GM18520 (cell line): ENCODE results near the gene CD8A.
"Not testable (repeated sequence)": the region's sequence is repeated elsewhere in the genome, so short reads cannot be mapped to it uniquely, and the experiment has no call there.

Source experiments
- ATAC-seq: cut with Tn5 transposase; IDR thresholded peaks from one replicate; pipeline ENCODE4 v1.9.1; 2021; ENCODE audit not compliant: unreplicated experiment

CD8A gene

GRCh38 chr2:86790676-86791572, at the start of gene CD8A:
Gene CD8A (minus strand): TSS chr2:86790913. CDS start chr2:86790825, 88 bp downstream.
- no peak for ATAC-seq

GRCh38 chr2:86839871-86840548, 49.3 kb upstream of the CD8A start:
- ATAC-seq = not testable (repeated sequence)

DNA sequence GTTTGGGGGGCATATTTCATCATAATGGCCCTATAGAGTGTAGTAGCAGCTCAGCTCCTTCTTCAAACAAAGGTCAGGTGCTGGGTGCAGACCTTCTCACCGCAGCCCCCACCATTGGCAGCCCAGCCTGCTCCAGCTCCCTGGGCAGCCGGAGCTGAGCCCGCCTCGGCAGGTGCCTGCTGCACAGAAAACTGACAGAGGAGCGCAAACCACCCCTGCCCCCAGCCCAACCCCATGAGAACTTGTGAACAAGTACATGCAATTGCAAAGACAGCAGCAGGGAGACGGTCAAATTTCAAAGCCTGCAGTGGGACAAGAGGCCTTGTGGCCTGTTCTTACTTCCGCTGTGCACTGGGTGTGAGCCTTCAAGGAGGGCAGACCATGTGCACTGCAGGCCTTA, 48.7 kb upstream of the CD8A start:
- not testable (repeated sequence) for ATAC-seq

GRCh38 chr2:86837714-86838113, 47.0 kb upstream of the CD8A start:
- not testable (repeated sequence) for ATAC-seq

DNA sequence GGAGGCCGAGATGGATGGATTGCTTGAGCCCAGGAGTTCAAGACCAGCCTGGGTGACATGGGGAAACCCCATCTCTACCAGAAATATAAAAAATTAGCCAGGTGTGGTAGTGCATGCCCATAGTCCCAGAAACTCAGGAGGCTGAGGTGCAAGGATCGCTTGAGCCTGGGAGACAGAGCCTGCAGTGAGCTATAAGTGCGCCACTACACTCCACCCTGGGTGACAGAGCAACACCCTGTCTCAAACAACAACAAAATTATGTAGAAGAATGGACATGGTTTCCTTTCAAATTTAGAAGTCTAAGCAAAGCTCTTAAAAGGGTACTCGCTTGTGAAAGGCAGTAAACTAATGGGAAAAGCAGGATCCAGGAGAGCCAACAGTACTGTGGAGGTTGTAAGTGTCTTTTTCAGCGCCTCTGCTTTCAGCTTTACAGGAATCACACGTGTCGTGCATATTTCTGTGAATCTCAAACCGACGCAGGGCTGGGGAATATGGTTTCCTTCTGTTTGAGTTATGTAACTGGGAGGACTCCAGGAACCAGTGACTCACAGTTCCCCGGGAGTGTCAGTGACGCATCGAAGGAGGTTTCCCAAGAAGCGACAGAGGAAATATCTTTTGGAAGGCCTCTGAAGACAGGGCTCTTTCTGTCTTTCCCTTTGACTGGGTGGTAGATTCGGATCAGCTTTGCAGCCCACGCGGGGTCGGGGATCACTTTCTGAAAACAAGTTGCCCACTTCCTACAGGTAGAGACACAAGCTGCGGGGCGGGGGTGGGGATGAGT, 46.4 kb upstream of the CD8A start:
- ATAC-seq = not testable (repeated sequence)

- not testable (repeated sequence) for ATAC-seq
Measured at GRCh38 chr2:86835548-86835889, 44.8 kb upstream of the CD8A start.

DNA sequence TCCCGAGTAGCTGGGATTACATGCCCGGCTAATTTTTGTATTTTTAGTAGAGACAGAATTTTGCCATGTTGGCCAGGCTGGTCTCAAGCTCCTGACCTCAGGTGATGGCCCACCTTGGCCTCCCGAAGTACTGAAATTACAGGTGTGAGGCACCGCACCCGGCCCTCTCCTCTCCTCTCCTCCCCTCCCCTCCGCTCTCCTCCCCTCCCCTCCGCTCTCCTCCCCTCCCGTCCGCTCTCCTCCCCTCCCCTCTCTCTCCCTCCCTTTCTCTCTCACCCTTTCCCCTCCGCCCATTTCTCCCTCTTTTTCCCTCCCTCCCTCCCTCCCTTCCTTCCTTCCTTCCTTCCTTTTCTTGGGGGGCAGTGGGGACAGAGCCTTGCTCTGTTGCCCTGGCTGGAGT, 42.6 kb upstream of the CD8A start:
- ATAC-seq = no peak

- ATAC-seq = no peak
Measured at GRCh38 chr2:86832334-86833096, 41.8 kb upstream of the CD8A start.

DNA sequence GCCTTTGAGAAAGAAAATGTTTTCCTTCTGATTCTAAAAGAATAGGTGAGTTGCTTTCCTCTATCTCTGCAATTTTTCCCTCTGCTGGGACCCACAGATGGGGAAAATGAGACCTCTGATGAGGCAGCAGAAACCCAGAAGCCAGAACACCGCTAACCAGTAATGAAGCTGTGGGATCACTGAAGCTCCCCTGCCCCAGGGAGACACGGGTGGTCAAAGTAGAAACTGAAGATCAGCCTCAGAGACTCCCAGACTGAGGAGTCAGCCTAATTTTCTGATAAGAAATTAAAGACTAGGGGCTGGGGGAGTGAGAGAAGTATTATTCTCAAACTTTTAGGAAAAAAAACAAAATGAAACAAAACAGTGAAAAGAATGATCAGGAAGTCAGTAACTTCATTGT, 40.8 kb upstream of the CD8A start:
- ATAC-seq = no peak

GRCh38 chr2:86826951-86827350, 36.2 kb upstream of the CD8A start:
- ATAC-seq = no peak

DNA sequence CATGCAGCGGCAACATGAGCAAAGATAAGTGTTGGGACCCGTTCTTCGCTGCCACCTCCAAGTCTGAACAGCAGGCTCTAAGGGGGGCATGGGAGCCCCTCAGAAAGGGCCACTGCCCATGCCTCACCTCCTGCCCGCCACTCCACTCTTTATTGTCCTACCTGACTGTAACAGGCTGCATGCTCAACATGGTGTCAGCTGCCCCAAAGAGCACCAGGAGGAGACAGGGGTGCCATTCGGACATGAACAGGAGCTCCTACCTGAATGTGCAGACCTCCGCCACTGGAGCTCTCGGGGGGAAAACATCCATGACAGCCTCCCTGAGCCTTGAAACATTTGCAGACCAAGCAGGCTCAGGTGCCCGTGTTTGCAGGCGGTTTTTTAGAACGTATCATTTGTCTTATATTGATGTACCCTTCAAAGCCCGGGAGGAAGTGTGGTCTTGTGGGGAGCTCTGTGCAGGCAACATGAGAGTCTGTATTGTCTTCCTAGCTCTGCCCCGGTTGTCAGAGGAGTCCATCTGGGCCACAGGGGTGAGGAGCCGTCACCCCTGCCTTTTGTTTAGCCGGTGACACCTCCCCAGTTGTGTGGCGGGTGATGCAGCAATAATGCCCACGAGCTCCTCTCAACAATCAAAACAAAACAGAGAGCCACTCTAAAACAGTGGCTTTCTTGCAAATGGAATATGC, 35.1 kb upstream of the CD8A start:
- ATAC-seq = no peak

GRCh38 chr2:86825036-86825692, 34.5 kb upstream of the CD8A start:
- no peak for ATAC-seq

DNA sequence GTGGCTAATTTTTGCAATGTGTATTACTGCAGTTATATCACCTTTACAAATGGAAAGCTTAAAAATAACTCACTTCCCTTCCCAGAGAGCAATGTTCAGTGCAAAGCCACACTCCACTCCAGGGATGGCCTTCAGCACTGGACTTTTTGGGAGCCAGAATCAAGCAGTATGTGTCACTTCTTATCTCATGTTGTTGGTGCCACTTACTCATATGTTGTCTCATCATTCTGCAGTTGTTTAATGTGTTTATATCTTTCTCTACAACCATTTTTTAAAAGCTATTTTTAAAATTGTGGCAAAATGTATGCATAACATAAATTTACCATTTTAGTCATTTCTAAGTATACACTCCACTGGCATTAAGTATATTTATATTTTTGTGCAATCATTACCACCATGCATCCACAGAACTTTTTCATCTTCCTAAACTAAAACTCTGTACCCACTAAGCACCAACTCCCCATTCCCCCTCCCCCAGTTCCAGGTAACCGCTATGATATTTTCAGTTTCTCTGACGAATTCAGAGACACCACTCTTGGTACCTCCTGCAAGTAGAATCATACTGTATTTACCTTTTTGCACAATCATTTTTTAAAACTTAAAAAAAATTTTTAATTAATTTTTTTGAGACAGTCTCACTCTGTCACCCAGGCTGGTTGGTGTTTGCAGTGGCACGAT, 32.1 kb upstream of the CD8A start:
- no peak for ATAC-seq

DNA sequence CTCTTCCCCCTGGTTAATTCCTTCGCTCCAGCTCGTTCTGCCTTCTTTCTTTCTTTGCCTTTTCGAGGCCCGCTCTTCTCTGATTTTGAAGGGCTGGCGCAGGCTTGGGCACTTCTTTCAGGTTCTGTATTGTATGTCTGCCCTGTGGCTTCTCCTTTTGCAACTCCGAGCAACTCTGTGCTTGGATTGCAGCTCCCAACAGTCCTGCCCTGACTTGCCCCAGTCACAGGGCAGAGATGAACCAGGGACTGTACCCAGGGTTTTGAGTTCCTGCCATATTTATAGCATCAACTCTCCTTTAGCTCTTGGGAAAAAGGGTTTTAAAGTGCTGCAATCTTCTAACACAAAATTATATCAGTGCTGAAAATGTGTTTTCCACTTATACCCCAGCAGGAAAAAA, 31.1 kb upstream of the CD8A start:
- no peak for ATAC-seq

DNA sequence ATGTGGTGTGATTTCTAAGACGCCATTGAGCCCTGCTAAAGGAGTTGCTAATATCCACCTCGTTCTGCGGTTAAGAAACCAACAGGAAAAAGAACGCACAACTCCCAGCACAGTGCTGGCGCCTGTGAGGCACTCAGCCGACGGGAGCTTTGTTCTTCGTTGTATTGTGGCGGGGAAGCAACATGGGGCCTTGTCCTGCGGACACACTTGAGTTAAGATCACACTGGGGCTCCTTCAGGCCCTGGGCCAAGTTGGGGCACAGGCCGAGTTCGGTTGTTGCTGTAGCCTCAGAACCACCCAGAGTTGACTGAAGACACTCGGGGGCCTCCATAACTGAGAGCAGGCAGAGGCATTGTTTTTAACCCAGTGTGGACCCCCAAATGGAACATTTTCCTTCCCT, 30.6 kb upstream of the CD8A start:
- no peak for ATAC-seq

DNA sequence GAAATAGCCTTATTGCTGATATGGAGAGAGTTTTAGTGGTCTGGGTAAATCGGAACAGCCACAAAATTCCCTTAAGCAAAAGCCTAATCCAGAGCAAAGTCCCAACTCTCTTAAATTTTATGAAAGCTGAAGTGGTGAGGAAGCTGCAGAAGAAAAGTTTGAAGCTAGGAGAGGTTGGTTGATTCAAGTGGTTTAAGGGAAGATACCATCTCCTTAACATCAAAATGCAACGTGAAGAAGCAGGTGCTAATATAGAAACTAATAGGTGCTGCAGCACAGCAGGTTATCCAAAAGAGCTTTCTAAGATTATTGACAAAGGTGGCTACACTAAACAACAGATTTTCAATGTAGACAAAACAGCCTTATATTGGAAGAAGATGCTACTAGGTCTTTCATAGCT, 28.2 kb upstream of the CD8A start:
- ATAC-seq = no peak

GRCh38 chr2:86818114-86818801, 27.5 kb upstream of the CD8A start:
- ATAC-seq = no peak

DNA sequence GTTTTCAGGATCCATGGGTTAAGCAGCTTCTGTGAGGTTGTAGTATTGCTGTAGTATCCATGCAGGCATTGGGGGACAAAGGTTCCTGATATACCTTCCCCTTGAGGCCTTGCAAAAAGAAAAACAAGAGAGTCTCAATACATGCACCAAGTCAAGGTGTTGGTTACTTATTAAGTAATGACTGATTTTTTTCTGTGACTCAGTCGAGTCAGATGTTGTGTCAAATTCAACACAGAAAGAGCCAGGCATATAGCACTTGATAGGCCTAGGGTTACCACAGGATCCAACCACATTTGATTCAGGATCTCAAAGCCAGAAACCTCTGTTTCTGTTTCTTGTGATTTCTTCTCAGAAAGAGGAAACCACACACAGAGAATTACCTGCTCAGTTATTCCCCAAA, 24.9 kb upstream of the CD8A start:
- no peak for ATAC-seq
